HT1080 (cell line): ENCODE results near the gene ACY1. TPM values are rescaled to one million over a fixed set of nuclear protein-coding genes. Genes with fewer than 3 reads are reported as not detected.

Experiments
- DNase-seq: peaks from one replicate; pipeline ENCODE4 v3.0.0-alpha.2; 2015; ENCODE audit warnings: low read depth
- total RNA-seq: library from RNA; depleted of rRNA; stranded (reverse); fragments of >200 nt; shearing (Covaris generic); gene quantifications from 2 replicates; pipeline ENCODE4 v1.2.3, GENCODE V29; 2014

ACY1 gene
- total RNA-seq, 1 experiment from 2014 or later: 105 TPM

DNA sequence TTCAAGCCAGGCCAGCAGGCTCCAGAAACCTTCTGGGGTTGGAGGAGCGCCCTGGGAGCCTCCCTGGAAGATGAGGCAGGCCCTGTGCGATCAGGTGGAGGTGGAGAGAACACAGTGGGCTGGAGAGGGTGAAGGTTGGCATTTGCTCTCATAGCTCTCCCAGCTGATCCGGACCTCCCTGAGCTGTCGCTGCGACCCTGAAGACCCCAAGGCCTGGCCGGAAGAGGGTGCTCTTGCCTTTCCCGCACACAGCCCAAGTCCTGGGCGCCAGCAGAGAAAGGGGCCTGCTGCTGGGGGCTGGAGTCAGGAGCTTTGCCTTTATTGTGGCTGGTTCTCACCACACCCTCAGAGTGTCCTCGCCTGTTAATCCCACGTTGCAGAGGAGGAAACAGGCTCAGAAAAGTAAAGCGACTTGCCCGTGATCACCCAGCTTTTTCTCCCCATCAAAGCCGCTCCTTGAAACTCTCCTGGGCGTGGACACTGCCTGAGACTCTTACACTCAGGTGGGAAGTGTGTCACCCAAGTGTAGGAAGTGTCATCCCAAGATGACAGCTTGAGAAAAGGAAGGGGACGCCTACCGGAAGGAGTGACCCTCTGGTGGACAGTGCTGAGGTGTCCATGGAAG lies 20.9 kb downstream of the ACY1 start:
- peak; percentile 65 for DNase-seq

DNA sequence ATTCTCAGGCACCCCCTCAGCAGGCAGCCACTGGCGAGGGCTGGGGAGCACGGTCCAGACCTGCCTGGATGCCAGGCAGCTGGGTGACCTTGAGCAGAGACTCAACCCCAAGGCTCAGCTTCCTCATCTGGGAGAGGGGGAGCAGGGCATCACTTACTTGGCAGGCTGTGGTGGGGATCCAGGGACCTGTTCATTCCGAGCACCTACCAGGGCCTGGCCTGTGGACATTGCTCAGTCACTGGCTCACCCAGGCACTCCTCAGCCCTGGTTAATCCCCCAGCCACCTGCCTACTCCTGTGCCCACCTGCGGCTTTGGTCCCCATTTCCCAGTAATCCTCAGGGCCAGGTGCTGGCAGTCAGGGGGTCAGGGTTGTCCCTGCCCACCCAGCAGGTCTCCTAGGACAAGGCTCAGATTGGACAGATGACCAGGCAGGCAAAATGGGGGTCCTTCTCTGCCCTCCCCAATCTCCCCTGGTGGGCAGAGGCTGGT lies 21.6 kb downstream of the ACY1 start:
- DNase-seq: no peak

DNA sequence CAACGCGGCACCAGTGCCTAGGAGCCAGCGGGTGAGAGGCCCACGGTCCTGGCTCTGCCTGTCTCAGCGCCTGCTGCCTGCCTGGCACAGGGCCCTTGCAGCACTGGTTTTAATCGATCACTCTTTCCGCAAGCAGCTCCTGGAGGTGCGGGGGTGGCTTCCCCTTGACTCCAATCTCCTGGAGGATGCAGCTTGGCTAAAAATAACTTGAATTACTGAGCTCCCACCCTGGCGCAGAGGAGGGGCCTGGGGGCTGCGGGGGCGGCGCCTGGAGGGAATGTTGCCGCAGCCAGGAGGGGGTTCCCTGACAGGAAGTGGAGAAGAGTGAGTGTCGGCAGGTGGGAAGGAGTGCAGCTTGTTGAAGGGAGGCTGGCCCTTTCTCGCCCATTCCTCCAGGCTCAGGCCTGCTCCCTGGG lies 22.2 kb downstream of the ACY1 start:
- no peak for DNase-seq

DNA sequence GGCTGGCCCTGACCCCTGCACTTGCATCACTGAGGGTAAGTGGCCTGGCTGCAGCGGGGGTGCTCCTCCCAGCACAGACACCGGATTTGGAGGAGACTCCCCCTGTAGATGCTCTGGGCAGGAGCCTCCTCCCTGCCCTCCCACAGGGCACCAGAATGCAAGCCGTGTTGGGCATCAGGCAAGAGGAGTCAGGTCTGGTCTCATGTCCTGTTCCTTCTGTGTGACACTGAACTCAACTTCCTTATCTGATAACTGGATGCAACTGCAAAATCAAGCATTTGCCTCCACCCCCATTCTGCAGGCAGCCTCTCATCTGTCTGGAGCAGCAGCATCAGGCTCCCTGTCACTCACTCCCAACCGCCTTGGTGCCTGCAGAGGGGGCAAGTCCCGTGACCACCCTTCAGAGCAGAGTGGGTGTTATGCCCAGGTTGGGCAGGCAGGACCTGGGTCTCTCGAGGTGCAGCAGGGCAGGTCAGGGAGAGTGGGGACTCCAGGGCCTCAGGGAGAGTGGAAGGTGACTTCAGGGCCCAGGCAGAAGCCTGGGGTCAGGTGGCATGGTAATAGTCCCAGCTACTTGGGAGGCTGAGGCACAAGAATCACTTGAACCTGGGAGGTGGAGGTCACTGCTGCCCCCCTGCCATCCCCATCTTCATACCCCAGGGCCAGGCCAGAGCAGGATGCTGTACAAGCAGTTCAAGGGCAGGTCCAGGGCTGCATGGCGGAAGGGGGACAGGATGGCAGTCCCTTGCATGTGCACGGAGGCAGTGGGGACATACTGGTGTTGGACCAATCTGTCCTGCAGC lies 22.9 kb downstream of the ACY1 start:
- no peak for DNase-seq

DNA sequence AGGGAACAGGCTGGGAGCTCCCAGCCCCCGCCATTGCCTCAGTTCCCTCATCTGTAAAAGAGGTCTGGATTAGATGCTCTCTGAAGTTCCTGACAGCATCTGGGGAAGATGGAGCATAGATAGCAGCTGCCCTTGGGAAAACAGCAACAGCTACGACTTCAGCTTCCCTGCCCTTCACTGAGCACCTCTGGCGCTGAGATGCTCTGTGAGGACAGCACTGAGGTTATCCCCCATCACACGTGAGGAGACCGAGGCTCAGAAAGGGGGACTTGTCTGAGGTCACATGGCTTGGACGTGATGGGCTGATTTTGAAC lies 23.4 kb downstream of the ACY1 start:
- DNase-seq: no peak

DNA sequence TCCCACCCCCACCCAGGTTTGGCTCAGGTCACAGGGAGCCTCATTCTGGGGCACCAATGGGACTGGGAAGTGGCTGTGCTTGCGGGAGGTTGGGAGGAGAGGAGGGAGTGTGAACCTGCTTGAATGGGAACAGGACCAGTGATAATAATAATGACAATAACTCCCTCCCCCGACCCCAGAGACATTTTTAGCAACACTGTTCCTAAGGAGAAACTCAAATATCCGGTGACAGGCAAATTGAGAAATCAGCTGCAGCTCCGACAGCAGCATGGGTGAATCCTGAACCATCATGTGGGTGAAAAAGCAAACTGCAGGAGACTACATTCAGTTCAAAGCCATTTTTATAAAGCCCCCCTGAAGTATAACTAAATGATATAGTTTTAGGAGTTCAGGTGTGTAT lies 24.0 kb downstream of the ACY1 start:
- DNase-seq: no peak

DNA sequence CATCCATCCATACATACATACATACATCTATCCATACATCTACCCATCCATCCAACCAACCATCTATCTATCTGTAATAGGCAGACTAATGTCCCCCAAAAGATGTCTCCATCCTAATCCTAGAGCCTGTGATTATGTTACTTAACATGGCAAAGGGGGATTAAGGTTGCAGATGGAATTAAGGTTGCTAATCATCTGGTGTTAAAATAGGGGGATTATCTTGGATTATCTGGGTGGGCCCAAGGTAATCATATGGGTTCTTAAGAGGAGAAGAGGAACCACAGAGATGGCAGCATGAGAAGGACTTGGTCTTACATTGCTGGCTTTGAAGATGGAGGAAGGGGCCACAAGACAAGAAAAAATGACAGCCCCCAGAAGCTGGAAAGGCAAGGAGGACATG lies 27.1 kb downstream of the ACY1 start:
- DNase-seq: no peak

DNA sequence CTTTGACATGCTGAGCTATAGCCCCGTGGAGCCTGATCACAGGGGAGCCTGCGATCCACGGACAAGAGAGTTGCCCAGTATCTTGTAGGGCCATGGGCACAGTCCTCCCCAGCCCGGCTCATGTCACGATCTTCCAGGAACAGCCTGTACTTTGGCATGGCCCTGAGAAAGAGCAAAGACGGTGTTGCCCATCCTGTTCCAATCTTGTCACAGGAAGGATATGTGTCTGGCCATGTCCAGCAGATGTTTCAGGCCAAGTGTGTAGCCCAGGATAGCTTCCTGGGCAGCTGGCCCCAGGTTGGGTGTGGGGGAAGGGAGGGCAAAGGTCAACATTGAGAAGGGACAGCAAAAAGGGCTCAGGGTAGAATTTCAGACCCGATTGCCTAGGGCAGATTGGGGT lies 29.4 kb downstream of the ACY1 start:
- DNase-seq: no peak

DNA sequence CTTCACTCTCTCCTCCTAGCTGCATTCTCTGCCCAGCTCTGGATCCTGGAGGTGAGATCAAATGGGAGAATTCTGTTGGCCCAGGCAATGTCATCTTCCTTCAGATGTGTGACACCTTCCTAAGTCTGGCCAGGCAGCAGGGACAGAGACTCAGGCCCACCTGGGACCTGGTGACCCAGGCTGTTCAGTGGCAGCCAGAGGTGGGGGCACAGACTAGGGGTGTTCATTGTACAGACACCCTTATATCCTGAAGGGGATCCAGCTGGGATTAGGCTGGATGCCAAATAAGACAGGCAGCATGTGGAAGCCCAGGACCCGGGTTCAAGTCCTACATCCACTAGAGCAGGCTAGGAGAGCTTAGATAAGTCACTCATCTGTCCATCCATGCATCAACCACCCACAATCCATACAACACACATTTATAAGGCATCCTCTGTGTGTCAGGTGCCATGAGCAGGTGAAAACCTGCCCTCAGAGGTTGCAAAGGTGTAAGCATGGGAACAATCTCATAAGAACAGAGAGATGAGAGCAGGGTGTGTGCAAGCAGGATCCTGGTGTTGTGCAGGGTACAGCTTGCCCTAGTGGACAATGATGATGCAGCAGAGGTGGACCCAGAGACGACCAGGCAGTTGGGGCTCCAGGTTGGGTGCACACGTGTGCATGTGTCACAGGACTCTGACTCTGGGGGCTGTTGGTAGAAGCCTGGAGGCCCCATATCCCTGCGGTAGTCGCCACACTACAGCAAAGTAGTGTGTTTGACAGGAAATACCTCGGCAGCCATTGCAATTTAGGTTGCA lies 30.7 kb downstream of the ACY1 start:
- no peak for DNase-seq

DNA sequence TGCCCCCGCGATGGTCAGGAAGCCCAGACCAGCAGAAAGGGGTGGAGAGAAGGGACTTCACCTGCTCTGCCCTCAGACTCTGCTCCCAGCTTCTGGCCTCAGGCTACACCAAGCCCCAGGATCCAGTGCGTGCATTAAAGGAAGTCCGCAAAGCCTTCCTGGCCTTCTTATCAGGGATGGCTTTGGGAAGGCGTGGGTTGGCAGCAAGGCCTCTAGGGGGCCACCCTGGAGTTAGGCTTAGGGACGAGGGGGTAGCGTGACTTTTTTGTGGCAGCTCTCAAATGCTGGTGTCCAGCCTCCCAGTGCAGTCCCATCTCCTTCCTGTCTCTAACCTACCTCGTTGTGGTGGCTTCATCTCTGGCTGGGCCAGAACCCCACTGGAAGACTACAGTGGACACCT lies 31.3 kb downstream of the ACY1 start:
- no peak for DNase-seq

DNA sequence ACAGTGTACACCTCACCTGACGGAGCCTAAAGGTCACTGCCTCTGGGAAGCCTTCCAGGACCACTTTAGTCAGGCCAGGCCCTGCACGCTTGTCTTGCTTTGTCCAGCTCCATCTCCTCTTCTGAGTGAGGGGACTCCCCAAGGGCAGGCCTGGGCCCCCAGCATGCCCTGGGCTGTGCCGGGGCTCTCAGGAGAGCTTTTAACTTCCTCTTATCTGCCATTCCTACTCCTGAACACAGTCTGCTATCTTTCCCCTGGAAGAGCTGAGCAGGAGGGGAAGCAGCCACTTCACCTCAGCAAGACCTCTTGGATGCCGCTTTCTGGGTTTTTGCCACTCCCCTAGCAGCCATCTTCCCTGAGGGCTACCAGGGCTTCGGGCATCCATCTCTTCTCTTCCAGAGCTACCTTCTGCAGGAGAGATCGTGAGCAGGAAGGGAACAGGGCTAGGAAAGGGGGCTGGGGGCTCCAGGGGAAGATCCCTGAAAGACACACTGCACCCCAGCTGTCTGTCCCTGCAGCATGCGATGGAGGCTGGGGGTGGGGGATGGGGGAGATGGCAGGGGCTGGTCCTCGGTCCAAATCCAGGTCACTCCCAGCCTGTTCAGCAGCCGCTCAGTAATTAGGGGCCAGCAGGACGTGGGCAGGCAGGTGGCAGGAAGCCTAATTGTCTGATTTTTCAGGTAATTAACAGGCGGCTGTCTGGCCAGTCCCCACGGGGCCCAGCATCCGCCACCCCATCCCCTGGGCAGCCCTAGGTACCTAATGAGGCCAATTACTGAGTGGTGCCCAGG lies 32.3 kb downstream of the ACY1 start:
- DNase-seq: no peak

DNA sequence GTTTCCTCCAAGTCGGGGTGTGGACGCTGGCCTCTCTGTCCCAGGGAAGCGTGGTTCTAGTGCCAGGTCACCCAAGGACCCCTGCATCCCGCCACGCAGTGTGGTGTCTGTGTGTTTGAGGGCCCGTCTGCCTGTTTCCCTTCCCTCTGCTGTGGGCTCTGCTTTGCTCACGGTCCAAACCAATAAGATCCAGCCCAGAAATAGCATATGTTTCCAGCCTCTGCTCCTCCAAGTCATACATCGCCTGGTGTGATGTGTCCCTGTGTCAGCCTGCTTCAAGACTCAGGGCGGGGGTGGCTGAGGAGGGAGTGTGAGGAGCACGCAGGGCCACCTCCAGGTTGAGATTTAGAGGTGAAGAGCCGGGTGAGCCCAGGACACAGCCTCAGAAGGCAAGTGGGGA lies 34.3 kb downstream of the ACY1 start:
- no peak for DNase-seq

DNA sequence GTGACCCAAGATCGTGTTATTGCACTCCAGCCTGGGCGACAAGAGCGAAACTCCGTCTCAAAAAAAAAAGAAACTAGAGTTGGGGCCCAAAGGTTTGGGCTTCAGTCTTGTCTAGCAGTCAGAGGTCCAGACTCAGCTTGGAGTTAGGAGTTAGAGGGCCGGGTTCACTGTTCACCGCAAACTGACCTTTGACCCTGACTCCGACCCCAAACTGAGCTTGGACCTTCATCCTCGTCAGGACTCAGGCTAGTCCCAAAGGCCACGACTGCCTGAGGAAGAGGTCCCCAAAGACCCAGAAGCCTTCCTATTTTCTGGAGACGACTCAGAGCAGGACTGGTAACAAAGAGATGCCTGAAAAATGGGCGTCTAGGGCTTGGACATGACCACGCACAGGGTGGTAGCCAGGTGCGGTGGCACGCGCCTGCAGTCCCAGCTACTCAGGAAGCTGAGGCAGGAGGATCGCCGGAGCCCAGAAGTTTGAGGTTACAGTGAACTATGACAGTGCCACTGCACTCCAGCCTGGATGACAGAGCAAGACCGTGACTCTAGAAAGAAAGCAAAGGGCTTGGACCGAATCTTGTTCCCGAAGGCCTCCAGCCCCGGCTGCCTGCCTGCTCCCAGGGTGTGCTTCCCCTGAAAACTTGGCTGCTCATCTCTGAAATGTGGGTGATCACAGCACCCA lies 35.1 kb downstream of the ACY1 start:
- DNase-seq: no peak

DNA sequence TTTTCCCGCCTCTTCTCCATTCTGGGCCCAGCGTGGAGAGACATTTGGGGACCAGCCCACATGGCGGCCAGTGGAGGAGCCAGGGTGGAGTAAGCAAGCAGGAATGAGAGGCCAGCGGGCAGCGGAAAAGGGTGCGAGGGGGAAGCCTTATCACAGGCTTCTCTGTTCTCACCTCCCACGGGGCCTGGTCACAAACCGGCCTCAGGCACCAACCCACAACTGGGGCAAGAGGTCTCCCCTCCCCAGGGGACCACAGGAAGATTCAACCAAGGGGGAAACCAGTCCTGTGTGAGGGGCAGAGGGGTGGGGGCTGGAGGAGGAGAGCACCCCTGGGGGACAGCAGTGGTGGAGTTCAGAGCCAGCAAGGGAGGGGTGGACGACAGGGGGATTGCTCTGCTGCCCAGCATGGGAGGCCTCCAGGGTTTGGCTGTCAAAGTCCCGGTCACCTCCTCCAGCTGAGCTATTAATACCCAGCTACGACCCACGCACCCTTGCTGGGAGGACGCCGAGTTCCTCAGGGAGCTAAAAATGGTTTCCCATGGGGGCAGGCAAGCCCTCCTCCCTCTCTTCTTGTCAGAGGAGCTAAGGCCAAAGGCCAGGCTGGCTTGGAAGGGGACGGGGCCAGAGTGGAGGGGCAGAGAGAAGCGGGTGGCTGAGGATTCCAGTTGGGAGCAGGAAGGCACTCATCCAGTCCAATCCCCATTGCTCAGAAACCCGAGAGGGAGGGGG lies 36.2 kb downstream of the ACY1 start:
- DNase-seq: no peak

DNA sequence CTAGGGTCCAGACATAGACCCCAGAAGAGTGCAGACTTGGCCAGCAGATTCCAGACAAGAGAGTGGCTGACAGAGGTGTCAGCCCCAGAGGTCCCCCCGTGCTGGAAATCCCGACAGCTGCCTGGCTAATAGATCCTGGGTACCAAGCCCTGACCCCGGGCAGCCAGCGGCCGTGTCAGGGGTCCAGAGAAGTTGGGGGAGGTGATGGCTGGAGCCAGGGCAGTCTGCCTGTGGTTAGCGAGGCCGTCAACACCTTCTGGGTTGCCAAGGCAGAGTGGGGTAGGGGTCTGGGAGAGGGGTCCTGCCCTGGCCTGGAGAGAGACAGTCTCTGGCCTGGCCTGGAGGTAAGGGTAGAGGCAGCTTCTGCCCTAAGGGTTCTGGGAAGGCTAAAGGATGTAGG lies 37.5 kb downstream of the ACY1 start:
- DNase-seq: no peak

DNA sequence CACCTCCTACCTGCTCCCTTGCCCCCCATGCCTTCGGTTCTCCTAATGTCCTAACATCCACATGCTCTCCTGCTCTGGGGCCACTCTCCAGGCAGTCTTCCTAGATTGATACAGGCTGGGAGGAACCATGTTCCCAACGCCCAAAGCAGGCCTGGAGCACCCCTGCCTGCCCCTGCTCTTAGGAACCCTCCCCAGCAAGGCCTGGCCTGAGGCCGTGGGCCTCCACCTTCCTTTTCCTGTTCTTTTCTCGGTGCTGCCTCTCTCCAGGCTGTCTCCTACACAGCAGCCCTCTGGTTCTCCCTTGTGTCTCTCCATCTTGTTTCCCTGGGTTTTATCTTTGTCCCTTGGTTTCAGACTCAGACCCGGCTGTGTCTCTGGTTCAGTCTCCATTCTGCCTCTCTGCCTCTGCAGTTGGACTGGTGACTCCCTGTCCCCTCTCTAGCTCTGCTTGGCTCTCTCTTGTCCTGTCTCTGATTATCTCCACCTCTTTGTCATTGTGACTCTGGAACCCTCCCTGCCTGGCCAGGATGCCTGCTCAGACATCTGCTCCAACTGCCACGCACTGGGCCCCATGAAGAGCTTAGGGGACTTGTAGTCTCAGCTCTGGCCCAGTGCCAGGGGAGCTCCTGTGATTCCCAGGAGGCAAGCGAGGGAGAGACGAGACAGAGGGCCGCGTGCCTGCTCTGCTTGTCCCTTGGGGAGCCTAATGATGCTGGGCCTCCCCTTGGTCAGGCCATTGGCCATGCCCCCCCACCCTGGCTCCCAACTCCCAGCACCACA lies 38.3 kb downstream of the ACY1 start:
- DNase-seq: no peak

DNA sequence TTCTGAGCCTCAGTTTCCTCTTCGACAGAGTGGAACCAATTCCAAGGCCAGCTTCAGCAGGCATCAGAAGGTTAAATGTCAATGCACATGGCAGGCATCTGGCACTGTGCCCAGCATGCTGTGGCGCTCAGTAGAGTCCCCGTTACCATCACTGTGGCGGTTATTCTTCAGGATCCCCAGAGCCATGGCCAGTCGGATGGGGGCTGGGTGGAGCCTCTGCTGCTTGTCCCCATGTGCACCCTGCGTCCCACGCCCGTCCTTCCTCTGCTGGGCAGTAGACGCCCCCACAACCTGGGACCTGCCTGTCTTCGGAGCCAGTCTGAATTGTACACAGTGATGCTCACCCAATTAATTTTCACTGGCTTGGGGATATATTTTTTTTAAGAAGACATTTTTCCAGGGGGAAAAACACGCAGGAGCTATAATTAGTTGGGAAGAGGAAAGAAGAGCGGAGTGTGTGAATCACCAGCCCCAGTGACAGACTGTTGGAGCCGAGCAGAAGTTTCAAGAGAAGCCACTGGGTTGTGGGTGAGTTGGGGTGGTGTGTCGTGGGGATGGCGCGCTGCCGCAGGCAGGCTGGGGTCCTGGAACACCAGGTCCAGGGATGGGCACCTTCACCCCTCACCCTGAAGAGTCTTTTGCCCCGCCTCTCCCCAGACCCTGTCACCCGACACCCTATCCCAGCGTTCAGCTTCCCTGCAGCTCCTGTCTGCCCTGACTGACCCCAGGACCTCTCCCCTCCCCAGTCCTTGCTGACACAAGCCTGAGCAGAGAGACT lies 39.2 kb downstream of the ACY1 start:
- no peak for DNase-seq

DNA sequence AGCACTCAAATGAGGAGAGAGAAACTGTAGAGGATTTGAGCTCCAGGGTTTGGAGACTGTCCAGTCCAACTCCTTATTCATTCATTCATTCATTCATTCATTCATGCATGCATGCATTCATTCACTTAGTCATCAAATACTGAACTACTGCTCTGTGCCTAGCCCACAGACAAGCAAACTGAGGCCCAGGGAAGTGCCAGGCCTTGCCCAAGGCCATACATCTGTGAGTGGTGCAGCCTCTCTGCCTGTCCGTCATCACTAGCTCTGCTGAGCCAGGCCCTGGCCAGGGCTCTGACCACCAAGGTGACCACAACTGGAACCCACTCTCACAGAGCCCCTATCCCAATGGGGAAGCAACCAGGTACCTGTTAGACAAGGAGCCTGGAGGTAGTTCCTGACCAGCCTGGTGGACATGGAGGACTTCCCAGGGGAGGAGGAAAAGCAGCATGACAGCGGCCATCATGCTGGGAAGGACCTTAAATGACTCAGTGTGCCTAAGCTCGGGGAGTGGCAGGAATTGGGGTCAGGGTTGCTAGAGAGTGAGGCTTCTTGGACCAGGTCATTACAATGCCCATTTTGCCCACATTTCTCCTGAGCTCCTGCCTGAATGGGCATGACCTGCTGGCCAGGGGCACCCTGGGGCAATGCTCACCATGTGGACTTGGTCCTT lies 39.9 kb downstream of the ACY1 start:
- no peak for DNase-seq
